T-helper 17 cell (primary cell): ENCODE measurements around the gene PARD3. TPM values are rescaled to one million over a fixed set of nuclear protein-coding genes. Genes with fewer than 3 reads are reported as not detected.

Experiments
- ATAC-seq: fragments of 150-1000 bp; cut with Tn5 transposase; 2 replicates; pipeline ENCODE4 v1.10.0; 2021; ENCODE audit warnings: mild to moderate bottlenecking, moderate library complexity
- DNase-seq, 3 donors: peaks; one replicate each; pipeline versions ENCODE4 v3.0.0 to v3.0.0-alpha.2; 2020 to 2021
- H3K9me3 ChIP-seq: one replicate; pipeline ENCODE4 v1.7.0; 2013; ENCODE audit warnings: low read length, mild to moderate bottlenecking; ENCODE audit not compliant: control insufficient read depth, poor library complexity, severe bottlenecking
- H3K27ac Mint-ChIP-seq: one replicate; pipeline ENCODE4 v1.8.0; 2022; ENCODE audit warnings: mild to moderate bottlenecking, moderate library complexity, mixed read lengths
- H3K27me3 Mint-ChIP-seq: one replicate; pipeline ENCODE4 v1.8.0; 2022; ENCODE audit warnings: mixed read lengths
- H3K36me3 Mint-ChIP-seq: one replicate; pipeline ENCODE4 v1.8.0; 2022; ENCODE audit warnings: low read depth, mixed read lengths
- H3K4me1 Mint-ChIP-seq: one replicate; pipeline ENCODE4 v1.8.0; 2022; ENCODE audit warnings: mild to moderate bottlenecking, mixed read lengths
- H3K4me3 Mint-ChIP-seq: one replicate; pipeline ENCODE4 v1.8.0; 2022; ENCODE audit warnings: mild to moderate bottlenecking, moderate library complexity, mixed read lengths
- total RNA-seq, 4 donors: library from RNA in 2 of 4; stranded (reverse) in 2 of 4; gene quantifications; one replicate each; pipeline ENCODE4 v1.2.3 and lab custom pipeline; 2022 to 2026

PARD3 gene
- total RNA-seq, 2 donors from 2014 or later, result 0.32 to 8.2 TPM

GRCh38 chr10:34681933-34682332 lies 133.2 kb downstream of the PARD3 start:
- DNase-seq (no peak), ATAC-seq (no peak)
- Mint-ChIP-seq H3K4me1 (peaks cover 2% of the 10 kb centered on the region), H3K4me3 (no peak overlapping the region), H3K27me3 (peaks cover 28% of the 10 kb centered on the region), H3K36me3 (no peaks in the 10 kb centered on the region), H3K27ac (no peak overlapping the region)
- H3K9me3 ChIP-seq, result no peaks in the 10 kb centered on the region

GRCh38 chr10:34679177-34679576 lies 135.9 kb downstream of the PARD3 start:
- Mint-ChIP-seq H3K4me3 (no peak overlapping the region), H3K4me1 (no peaks in the 10 kb centered on the region), H3K27me3 (peaks cover 43% of the 10 kb centered on the region), H3K36me3 (peaks cover 2% of the 10 kb centered on the region), H3K27ac (no peak overlapping the region)
- ATAC-seq (no peak), DNase-seq (no peak)
- no peaks in the 10 kb centered on the region for H3K9me3 ChIP-seq

- no peaks in the 10 kb centered on the region for H3K4me1 Mint-ChIP-seq
- ATAC-seq (no peak), DNase-seq (no peak)
- peaks cover 2% of the 10 kb centered on the region for H3K36me3 Mint-ChIP-seq
- no peak overlapping the region for H3K27ac Mint-ChIP-seq
- peaks cover 47% of the 10 kb centered on the region for H3K27me3 Mint-ChIP-seq
- no peaks in the 10 kb centered on the region for H3K9me3 ChIP-seq
- H3K4me3 Mint-ChIP-seq, result no peak overlapping the region
Observed at GRCh38 chr10:34677591-34677990, 137.5 kb downstream of the PARD3 start.

GRCh38 chr10:34677132-34677531 lies 138.0 kb downstream of the PARD3 start:
- Mint-ChIP-seq H3K4me1 (no peaks in the 10 kb centered on the region), H3K36me3 (peaks cover 2% of the 10 kb centered on the region), H3K4me3 (no peak overlapping the region), H3K27me3 (peaks cover 49% of the 10 kb centered on the region), H3K27ac (no peak overlapping the region)
- no peaks in the 10 kb centered on the region for H3K9me3 ChIP-seq
- DNase-seq (no peak), ATAC-seq (no peak)

GRCh38 chr10:34674176-34674575 lies 140.9 kb downstream of the PARD3 start:
- no peak for DNase-seq
- peaks cover 55% of the 10 kb centered on the region for H3K27me3 Mint-ChIP-seq
- peaks cover 2% of the 10 kb centered on the region for H3K36me3 Mint-ChIP-seq

GRCh38 chr10:34670081-34670480 lies 145.0 kb downstream of the PARD3 start:
- Mint-ChIP-seq H3K27ac (no peak overlapping the region), H3K36me3 (no peaks in the 10 kb centered on the region), H3K4me1 (peaks cover 2% of the 10 kb centered on the region), H3K4me3 (no peak overlapping the region), H3K27me3 (peaks cover 30% of the 10 kb centered on the region)
- H3K9me3 ChIP-seq, result no peaks in the 10 kb centered on the region
- DNase-seq, result no peak
- ATAC-seq, result no peak

More at GRCh38 chr10:34674176-34674575, 140.9 kb downstream of the PARD3 start:
- no peak for ATAC-seq
- Mint-ChIP-seq H3K4me1 (no peaks in the 10 kb centered on the region), H3K4me3 (no peak overlapping the region), H3K27ac (no peak overlapping the region)
- H3K9me3 ChIP-seq, result no peaks in the 10 kb centered on the region

- H3K4me1 Mint-ChIP-seq, result peaks cover 2% of the 10 kb centered on the region
- H3K27me3 Mint-ChIP-seq, result peaks cover 30% of the 10 kb centered on the region
- no peak overlapping the region for H3K4me3 Mint-ChIP-seq
- DNase-seq (no peak), ATAC-seq (no peak)
- H3K36me3 Mint-ChIP-seq, result no peaks in the 10 kb centered on the region
- no peak overlapping the region for H3K27ac Mint-ChIP-seq
- H3K9me3 ChIP-seq, result no peaks in the 10 kb centered on the region
Observed at GRCh38 chr10:34669079-34669478, 146.0 kb downstream of the PARD3 start.

- Mint-ChIP-seq H3K27ac (no peak overlapping the region), H3K36me3 (no peaks in the 10 kb centered on the region), H3K4me3 (no peak overlapping the region), H3K27me3 (peaks cover 26% of the 10 kb centered on the region), H3K4me1 (peaks cover 2% of the 10 kb centered on the region)
- DNase-seq, result no peak
- H3K9me3 ChIP-seq, result no peaks in the 10 kb centered on the region
- ATAC-seq, result no peak
Observed at GRCh38 chr10:34667177-34667576, 147.9 kb downstream of the PARD3 start.

- no peak overlapping the region for H3K4me3 Mint-ChIP-seq
- H3K4me1 Mint-ChIP-seq, result peaks cover 2% of the 10 kb centered on the region
Observed at GRCh38 chr10:34666008-34666704, 148.9 kb downstream of the PARD3 start.

GRCh38 chr10:34664706-34665105 lies 150.4 kb downstream of the PARD3 start:
- Mint-ChIP-seq H3K27me3 (peaks cover 19% of the 10 kb centered on the region), H3K27ac (no peak overlapping the region), H3K36me3 (no peaks in the 10 kb centered on the region), H3K4me3 (no peak overlapping the region), H3K4me1 (peaks cover 2% of the 10 kb centered on the region)
- ATAC-seq, result no peak
- H3K9me3 ChIP-seq, result no peaks in the 10 kb centered on the region
- no peak for DNase-seq

More at GRCh38 chr10:34666008-34666704, 148.9 kb downstream of the PARD3 start:
- H3K9me3 ChIP-seq, result no peaks in the 10 kb centered on the region
- no peak overlapping the region for H3K27ac Mint-ChIP-seq
- DNase-seq (no peak), ATAC-seq (no peak)
- H3K36me3 Mint-ChIP-seq, result no peaks in the 10 kb centered on the region
- peaks cover 27% of the 10 kb centered on the region for H3K27me3 Mint-ChIP-seq

GRCh38 chr10:34661580-34661979 lies 153.5 kb downstream of the PARD3 start:
- Mint-ChIP-seq H3K4me3 (no peak overlapping the region), H3K27me3 (peaks cover 24% of the 10 kb centered on the region), H3K27ac (no peak overlapping the region), H3K4me1 (peaks cover 2% of the 10 kb centered on the region), H3K36me3 (no peaks in the 10 kb centered on the region)
- no peaks in the 10 kb centered on the region for H3K9me3 ChIP-seq
- ATAC-seq (no peak), DNase-seq (no peak)

- DNase-seq (no peak), ATAC-seq (no peak)
- Mint-ChIP-seq H3K4me1 (peaks cover 10% of the 10 kb centered on the region), H3K36me3 (no peaks in the 10 kb centered on the region), H3K27ac (no peak overlapping the region), H3K4me3 (no peak overlapping the region), H3K27me3 (peaks cover 43% of the 10 kb centered on the region)
- H3K9me3 ChIP-seq, result no peaks in the 10 kb centered on the region
Observed at GRCh38 chr10:34658934-34659333, 156.2 kb downstream of the PARD3 start.

GRCh38 chr10:34656661-34657060 lies 158.4 kb downstream of the PARD3 start:
- ATAC-seq, result no peak
- H3K9me3 ChIP-seq, result no peaks in the 10 kb centered on the region
- Mint-ChIP-seq H3K4me3 (no peak overlapping the region), H3K27me3 (peaks cover 49% of the 10 kb centered on the region), H3K4me1 (peaks cover 10% of the 10 kb centered on the region), H3K27ac (no peak overlapping the region), H3K36me3 (no peaks in the 10 kb centered on the region)
- DNase-seq, result no peak
